Measurements from ENCODE around the gene ITGA6.
A peak's percentile ranks its signal among the peaks of the same experiment; 100 is the strongest.

The ITGA6 gene

GRCh38 chr2:172472446-172473033 is 45.2 kb downstream of the ITGA6 start (continued):
- no peak for TF ChIP-seq ZNF2 (tag by site-specific recombination; IDR thresholded peaks at IDR 0.05)
- TF ChIP-seq ZNF837 (tag by site-specific recombination; IDR thresholded peaks at IDR 0.05): no peak

- no peak for TF ChIP-seq IKZF3 (tag by site-specific recombination; IDR thresholded peaks at IDR 0.05)
- no peak for TF ChIP-seq ZNF223 (tag by site-specific recombination; IDR thresholded peaks at IDR 0.05)
- TF ChIP-seq TRIM28 (IDR thresholded peaks at IDR 0.05; ENCODE audit: borderline replicate concordance, low read length): no peak
- no peak for TF ChIP-seq ZNF768 (tag by site-specific recombination; IDR thresholded peaks at IDR 0.05)
- no peak for TF ChIP-seq YY2 (tag by site-specific recombination; IDR thresholded peaks at IDR 0.05)
- Histone ChIP-seq H3K27ac (ENCODE audit: extremely low read depth, low read depth, low read length) (no peak overlapping the region), H3K4me1 (ENCODE audit: control insufficient read depth, insufficient read depth, low read length) (no peaks in the 10 kb centered on the region), H3K36me3 (ENCODE audit: control insufficient read depth in 2 of 2, insufficient read depth in 1 of 2, low read length in 2 of 2) (peaks cover 5 to 7% of the 10 kb centered on the region in 2 experiments), H3K4me3 (ENCODE audit: low read depth, low read length) (no peak overlapping the region), H3K9me3 (ENCODE audit: control insufficient read depth, insufficient read depth, low read depth, low read length) (no peaks in the 10 kb centered on the region)
- ChIA-PET CTCF (interaction anchor here (0.5 to 2.6 kb wide), 6 partner anchors 9 to 770 kb away, joined by 3 to 16 read pairs (median 5); no protein-coding TSS in a partner anchor), POLR2A (no interaction called here)
Measured at GRCh38 chr2:172473167-172473566, 45.8 kb downstream of the ITGA6 start.

- CTCF ChIA-PET: no interaction called here
- Histone ChIP-seq H3K4me1 (ENCODE audit: control insufficient read depth, insufficient read depth, low read length) (no peaks in the 10 kb centered on the region), H3K36me3 (ENCODE audit: control insufficient read depth in 2 of 2, insufficient read depth in 1 of 2, low read length in 2 of 2) (peaks cover 5 to 11% of the 10 kb centered on the region in 2 experiments), H3K9me3 (ENCODE audit: control insufficient read depth, insufficient read depth, low read depth, low read length) (no peaks in the 10 kb centered on the region), H3K27ac (ENCODE audit: extremely low read depth, low read depth, low read length) (no peak overlapping the region), H3K4me3 (ENCODE audit: low read depth, low read length) (no peak overlapping the region)
- TF ChIP-seq ZNF223 (tag by site-specific recombination; IDR thresholded peaks at IDR 0.05) (no peak), ZNF549 (tag by site-specific recombination; IDR thresholded peaks at IDR 0.05) (no peak), WT1 (tag by site-specific recombination; IDR thresholded peaks at IDR 0.05) (no peak), ZSCAN30 (tag by site-specific recombination; IDR thresholded peaks at IDR 0.05) (no peak), ZNF48 (tag by site-specific recombination; IDR thresholded peaks at IDR 0.05) (no peak), ZNF555 (tag by site-specific recombination; conservative IDR thresholded peaks at IDR 0.05) (no peak)
- POLR2A ChIA-PET: no interaction called here
Measured at GRCh38 chr2:172478353-172478752, 51.0 kb downstream of the ITGA6 start.

GRCh38 chr2:172480301-172481218 is 53.2 kb downstream of the ITGA6 start:
- no peak overlapping the region for H3K27ac ChIP-seq (ENCODE audit: extremely low read depth, low read depth, low read length)

GRCh38 chr2:172481507-172482262 is 54.3 kb downstream of the ITGA6 start:
- no peaks in the 10 kb centered on the region for H3K9me3 ChIP-seq (ENCODE audit: control insufficient read depth, insufficient read depth, low read depth, low read length)
- ChIA-PET POLR2A (no interaction called here), CTCF (interaction anchor here (0.5 to 2.8 kb wide), 6 partner anchors 9 to 424 kb away, joined by 3 to 10 read pairs (median 4); no protein-coding TSS in a partner anchor)
- H3K4me3 ChIP-seq (ENCODE audit: low read depth, low read length): no peak overlapping the region
- TF ChIP-seq ZIC2 (tag by site-specific recombination; IDR thresholded peaks at IDR 0.05) (peak; percentile 61), GLIS2 (tag by site-specific recombination; IDR thresholded peaks at IDR 0.05) (no peak), ZNF214 (tag by site-specific recombination; IDR thresholded peaks at IDR 0.05; ENCODE audit: borderline replicate concordance) (no peak), GLIS1 (tag by site-specific recombination; IDR thresholded peaks at IDR 0.05) (peak; percentile 77)
- peaks cover 0 to 18% of the 10 kb centered on the region in 2 experiments; a peak in 2 of 3 replicates for H3K36me3 ChIP-seq (ENCODE audit: control insufficient read depth in 2 of 2, insufficient read depth in 1 of 2, low read length in 2 of 2)
- no peaks in the 10 kb centered on the region for H3K4me1 ChIP-seq (ENCODE audit: control insufficient read depth, insufficient read depth, low read length)
- H3K27ac ChIP-seq (ENCODE audit: extremely low read depth, low read depth, low read length): no peak overlapping the region

More at GRCh38 chr2:172480301-172481218, 53.2 kb downstream of the ITGA6 start:
- no peak overlapping the region for H3K4me3 ChIP-seq (ENCODE audit: low read depth, low read length)
- CTCF ChIA-PET: interaction anchor here (1.0 to 2.8 kb wide), 4 partner anchors 14 to 308 kb away, joined by 3 to 10 read pairs (median 6); no protein-coding TSS in a partner anchor
- H3K9me3 ChIP-seq (ENCODE audit: control insufficient read depth, insufficient read depth, low read depth, low read length): no peaks in the 10 kb centered on the region
- H3K36me3 ChIP-seq (ENCODE audit: control insufficient read depth in 2 of 2, insufficient read depth in 1 of 2, low read length in 2 of 2): peaks cover 0 to 16% of the 10 kb centered on the region in 2 experiments; a peak in 2 of 3 replicates
- TF ChIP-seq ZFHX2 (tag by site-specific recombination; conservative IDR thresholded peaks at IDR 0.05) (peak; percentile 70), EGR2 (tag by site-specific recombination; IDR thresholded peaks at IDR 0.05; ENCODE audit: low read depth) (peak; percentile 48; the same call in 1 of the 2 replicates), ZNF248 (tag by site-specific recombination; IDR thresholded peaks at IDR 0.05) (no peak)
- no peaks in the 10 kb centered on the region for H3K4me1 ChIP-seq (ENCODE audit: control insufficient read depth, insufficient read depth, low read length)
- POLR2A ChIA-PET: no interaction called here

Measured in HEK293 (cell line).